ENCODE measurements around the gene ACSF2.
"Not testable (repeated sequence)": the region's sequence is repeated elsewhere in the genome, so short reads cannot be mapped to it uniquely, and the experiment has no call there.

The ACSF2 gene

GRCh38 chr17:50469671-50470305 lies 43.8 kb downstream of the ACSF2 start:
- no peak overlapping the region for H3K4me3 ChIP-seq (ENCODE audit: low read depth in 1 of 2, low read length in 1 of 2)
- no peaks in the 10 kb centered on the region for H3K36me3 ChIP-seq
- no peak overlapping the region for H3K27ac ChIP-seq
- peaks cover 75% of the 10 kb centered on the region for H3K27me3 ChIP-seq
- no peak for TF ChIP-seq CTCF (IDR thresholded peaks at IDR 0.05)
- H3K9me3 ChIP-seq: no peaks in the 10 kb centered on the region
- peaks cover 0 to 4% of the 10 kb centered on the region in 2 experiments for H3K4me1 ChIP-seq (ENCODE audit: control insufficient read depth in 1 of 2, insufficient read depth in 1 of 2, low read depth in 1 of 2, low read length in 1 of 2)

GRCh38 chr17:50470426-50470825 lies 44.4 kb downstream of the ACSF2 start:
- Histone ChIP-seq H3K27ac (no peak overlapping the region), H3K36me3 (no peaks in the 10 kb centered on the region), H3K27me3 (peaks cover 81% of the 10 kb centered on the region), H3K4me1 (ENCODE audit: control insufficient read depth in 1 of 2, insufficient read depth in 1 of 2, low read depth in 1 of 2, low read length in 1 of 2) (peaks cover 0 to 4% of the 10 kb centered on the region in 2 experiments), H3K9me3 (no peaks in the 10 kb centered on the region), H3K4me3 (ENCODE audit: low read depth in 1 of 2, low read length in 1 of 2) (no peak overlapping the region)
- TF ChIP-seq CTCF (IDR thresholded peaks at IDR 0.05): no peak

GRCh38 chr17:50471009-50471905 lies 45.2 kb downstream of the ACSF2 start:
- Histone ChIP-seq H3K4me3 (ENCODE audit: low read depth in 1 of 2, low read length in 1 of 2) (no peak overlapping the region), H3K27ac (no peak overlapping the region), H3K9me3 (no peaks in the 10 kb centered on the region), H3K27me3 (peaks cover 87% of the 10 kb centered on the region), H3K4me1 (ENCODE audit: control insufficient read depth in 1 of 2, insufficient read depth in 1 of 2, low read depth in 1 of 2, low read length in 1 of 2) (peaks cover 0 to 4% of the 10 kb centered on the region in 2 experiments), H3K36me3 (no peaks in the 10 kb centered on the region)
- TF ChIP-seq CTCF (IDR thresholded peaks at IDR 0.05): no peak

- H3K27ac ChIP-seq: no peak overlapping the region
- no peak for TF ChIP-seq CTCF (IDR thresholded peaks at IDR 0.05)
- no peaks in the 10 kb centered on the region for H3K9me3 ChIP-seq
- no peak overlapping the region for H3K4me3 ChIP-seq (ENCODE audit: low read depth in 1 of 2, low read length in 1 of 2)
- peaks cover 0 to 4% of the 10 kb centered on the region in 2 experiments for H3K4me1 ChIP-seq (ENCODE audit: control insufficient read depth in 1 of 2, insufficient read depth in 1 of 2, low read depth in 1 of 2, low read length in 1 of 2)
- H3K27me3 ChIP-seq: peaks cover 81% of the 10 kb centered on the region
- no peaks in the 10 kb centered on the region for H3K36me3 ChIP-seq
Measured at GRCh38 chr17:50472286-50472685, 46.3 kb downstream of the ACSF2 start.

- H3K4me3 ChIP-seq (ENCODE audit: low read depth in 1 of 2, low read length in 1 of 2); H3K9me3 ChIP-seq; H3K4me1 ChIP-seq (ENCODE audit: control insufficient read depth in 1 of 2, insufficient read depth in 1 of 2, low read depth in 1 of 2, low read length in 1 of 2); H3K27ac ChIP-seq; H3K36me3 ChIP-seq: not testable (repeated sequence)
- peaks cover 77% of the 10 kb centered on the region for H3K27me3 ChIP-seq
Measured at GRCh38 chr17:50472761-50473161, 46.7 kb downstream of the ACSF2 start.

- Histone ChIP-seq H3K27ac (no peak overlapping the region), H3K9me3 (no peaks in the 10 kb centered on the region), H3K4me1 (ENCODE audit: control insufficient read depth in 1 of 2, insufficient read depth in 1 of 2, low read depth in 1 of 2, low read length in 1 of 2) (peaks cover 7 to 11% of the 10 kb centered on the region in 2 experiments), H3K4me3 (ENCODE audit: low read depth in 1 of 2, low read length in 1 of 2) (no peak overlapping the region), H3K27me3 (peaks cover 65% of the 10 kb centered on the region), H3K36me3 (no peaks in the 10 kb centered on the region)
- no peak for TF ChIP-seq CTCF (IDR thresholded peaks at IDR 0.05)
Measured at GRCh38 chr17:50473901-50474300, 47.9 kb downstream of the ACSF2 start.
